Hypothalamus (tissue), 51 donors: Measurements from ENCODE around the gene TSPYL1.
"Not testable (repeated sequence)": the region's sequence is repeated elsewhere in the genome, so short reads cannot be mapped to it uniquely, and the experiment has no call there.

Experiments used
- DNase-seq, 51 donors: peaks; one replicate each; lab custom pipeline; 2025; lab: John Stamatoyannopoulos, UW

TSPYL1 gene

GRCh38 chr6:116298973-116299372 is 19.2 kb upstream of the TSPYL1 start:
- DNase-seq: no peak

- no peak for DNase-seq
Observed at GRCh38 chr6:116298273-116298672, 18.5 kb upstream of the TSPYL1 start.

DNA sequence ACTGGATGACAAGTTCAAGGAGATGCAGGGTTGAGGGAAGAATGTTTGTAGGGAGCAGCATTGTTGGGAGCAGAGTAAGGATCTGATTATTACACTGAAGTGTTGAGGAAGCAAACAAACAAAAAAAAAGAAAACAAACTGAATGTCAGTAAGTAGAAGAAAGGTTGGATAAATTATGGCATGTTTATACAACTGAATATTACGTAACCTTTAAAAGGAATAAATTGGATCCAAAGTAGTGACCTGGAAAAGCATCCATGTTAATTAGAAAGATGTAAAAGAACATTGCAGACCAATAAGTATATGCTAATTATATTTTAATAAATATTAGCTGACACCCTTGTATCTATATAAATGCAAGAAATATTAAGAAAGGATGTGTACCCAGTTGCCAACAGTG is 12.8 kb upstream of the TSPYL1 start:
- DNase-seq: no peak

DNA sequence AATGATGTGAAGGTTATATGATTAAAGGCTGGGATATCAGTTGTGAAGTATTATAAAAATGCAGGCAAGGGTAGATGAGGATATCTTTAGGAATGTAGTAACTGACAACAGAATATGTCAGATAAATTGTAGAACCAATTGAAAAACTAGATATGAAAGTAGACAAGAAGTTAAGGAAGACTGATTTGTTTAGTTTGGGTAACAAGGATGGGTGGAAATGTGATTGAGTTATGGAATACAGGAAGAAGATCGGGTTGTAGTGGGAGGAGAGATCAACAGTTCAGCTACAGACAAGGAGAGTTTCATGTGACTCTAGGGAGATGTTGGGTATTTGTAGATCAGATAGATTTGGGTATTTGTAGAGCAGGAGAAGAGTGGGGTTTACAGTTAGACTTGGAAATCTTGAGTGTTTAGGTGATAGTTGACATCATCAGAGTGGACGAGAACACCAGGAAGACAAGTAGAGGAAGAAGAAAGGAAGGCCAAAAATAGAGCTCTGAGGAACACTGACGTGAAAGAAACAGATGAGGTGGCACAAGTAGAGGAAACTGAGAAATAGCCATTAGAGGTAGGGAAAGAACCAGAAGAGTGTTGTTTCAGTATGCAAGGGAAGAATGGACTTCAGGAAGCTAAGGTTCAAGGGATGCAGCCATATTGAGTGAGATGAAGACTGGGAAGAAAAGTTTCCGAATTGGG is 12.1 kb upstream of the TSPYL1 start:
- DNase-seq: no peak

DNA sequence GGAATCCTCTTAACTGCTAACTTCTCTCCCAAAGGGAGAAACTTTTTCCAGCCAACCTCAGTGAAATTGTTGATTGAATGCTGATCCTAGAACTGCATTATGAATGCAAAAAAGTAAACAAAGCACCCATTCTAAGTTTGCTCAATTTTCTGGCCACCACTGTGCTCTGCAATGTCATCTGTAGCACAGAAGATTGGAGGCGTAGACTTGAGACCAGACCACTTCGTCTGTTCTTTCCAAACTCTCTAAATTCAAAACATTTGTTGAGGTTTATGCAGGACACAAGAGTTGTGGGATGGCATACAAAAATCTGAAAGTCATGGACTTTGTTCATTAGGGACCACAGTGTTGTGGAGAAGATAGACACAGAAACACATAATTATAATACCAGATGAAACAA is 11.1 kb upstream of the TSPYL1 start:
- no peak for DNase-seq

DNA sequence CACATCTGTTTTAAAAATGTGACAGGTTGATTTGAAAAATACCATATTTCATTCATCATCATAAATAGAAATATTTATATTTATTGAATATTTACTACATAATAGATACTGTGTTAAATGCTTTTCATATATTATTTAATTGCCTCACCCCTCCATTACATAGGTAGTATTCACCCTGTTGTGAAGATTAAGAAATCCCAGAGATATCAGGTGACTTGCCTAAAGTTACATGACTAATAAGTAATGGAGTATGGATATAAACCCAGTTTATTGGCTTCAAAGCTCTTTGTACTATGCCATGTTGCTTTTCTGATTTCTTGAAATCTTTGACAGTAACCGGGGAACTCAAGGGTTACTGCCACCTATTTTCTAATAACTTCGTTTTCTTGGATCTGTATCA is 10.1 kb upstream of the TSPYL1 start:
- DNase-seq: no peak

GRCh38 chr6:116287689-116288282 is 8.1 kb upstream of the TSPYL1 start:
- peak in 1 of 51 donors; percentile 44 for DNase-seq

DNA sequence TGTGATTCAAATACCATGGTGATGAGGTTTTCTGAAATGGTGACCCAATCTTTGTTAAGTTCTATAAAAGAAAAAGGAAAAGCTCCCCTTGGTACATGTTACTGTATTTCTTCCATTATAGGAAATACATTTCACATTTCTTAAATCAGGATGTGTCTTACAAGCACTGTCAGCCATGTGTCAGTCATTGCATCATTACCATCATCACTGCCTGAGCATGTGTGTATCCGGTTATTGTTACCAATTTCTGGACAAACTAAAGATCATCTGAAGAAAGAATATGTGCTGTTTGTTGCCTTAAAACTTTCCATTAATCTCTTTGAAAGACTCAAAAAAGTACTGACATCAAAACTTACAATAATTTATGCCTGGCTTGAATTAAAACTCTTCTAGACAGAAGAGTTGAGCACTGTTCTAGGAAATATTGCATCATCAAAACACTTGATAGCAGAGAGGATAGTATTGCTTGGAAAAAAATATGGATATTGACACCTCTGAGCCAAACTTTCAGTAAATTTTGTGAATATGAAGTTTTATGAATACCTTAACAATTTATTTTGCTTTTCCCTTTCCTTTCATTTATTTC is 7.1 kb upstream of the TSPYL1 start:
- DNase-seq: no peak

DNA sequence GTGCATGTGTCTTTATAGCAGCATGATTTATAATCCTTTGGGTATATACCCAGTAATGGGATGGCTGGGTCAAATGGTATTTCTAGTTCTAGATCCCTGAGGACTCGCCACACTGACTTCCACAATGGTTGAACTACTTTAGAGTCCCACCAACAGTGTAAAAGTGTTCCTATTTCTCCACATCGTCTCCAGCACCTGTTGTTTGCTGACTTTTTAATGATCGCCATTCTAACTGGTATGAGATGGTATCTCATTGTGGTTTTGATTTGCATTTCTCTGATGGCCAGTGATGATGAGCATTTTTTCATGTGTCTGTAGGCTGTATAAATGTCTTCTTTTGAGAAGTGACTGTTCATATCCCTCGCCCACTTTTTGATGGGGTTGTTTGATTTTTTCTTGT is 5.3 kb upstream of the TSPYL1 start:
- DNase-seq: not testable (repeated sequence)

DNA sequence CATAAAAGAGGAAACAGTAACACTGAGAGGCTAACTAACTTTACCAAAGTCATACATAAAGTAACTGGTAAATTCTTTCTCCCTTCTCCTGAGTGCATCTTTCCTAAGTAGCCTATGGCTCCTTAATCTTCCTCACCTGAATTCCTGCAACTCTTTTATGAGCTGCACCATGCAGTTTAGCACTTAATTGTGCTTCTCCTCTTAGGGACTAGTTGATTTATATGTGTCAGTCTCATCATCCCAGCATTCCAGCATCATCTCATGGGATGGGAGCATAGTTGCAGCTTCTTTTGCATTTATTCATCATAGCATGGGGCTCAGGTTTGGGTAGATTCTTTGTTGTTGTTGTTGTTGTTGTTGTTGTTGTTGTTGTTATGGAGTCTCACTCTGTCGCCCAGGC is 3.5 kb upstream of the TSPYL1 start:
- no peak for DNase-seq

DNA sequence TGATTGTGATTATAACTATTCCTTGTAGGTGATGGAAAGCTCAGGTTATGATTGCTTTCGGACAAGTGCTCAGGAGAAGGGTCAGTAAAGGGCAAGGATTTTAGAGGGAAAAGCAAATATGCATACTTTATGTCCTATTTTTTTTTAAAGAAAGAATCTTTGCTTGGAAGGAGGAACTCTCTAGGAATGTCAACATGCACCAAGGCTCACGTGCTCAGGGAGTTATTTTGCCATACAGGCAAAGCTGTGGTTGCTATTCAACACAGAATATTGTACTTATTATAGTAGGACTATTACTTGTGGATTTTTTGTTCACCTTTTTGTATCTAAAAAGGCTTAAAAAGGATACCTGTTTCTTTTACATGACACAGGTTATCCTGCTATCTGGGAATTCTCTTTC is 3.0 kb upstream of the TSPYL1 start:
- no peak for DNase-seq

- DNase-seq: no peak
Observed at GRCh38 chr6:116280933-116281316, 1.2 kb upstream of the TSPYL1 start.

DNA sequence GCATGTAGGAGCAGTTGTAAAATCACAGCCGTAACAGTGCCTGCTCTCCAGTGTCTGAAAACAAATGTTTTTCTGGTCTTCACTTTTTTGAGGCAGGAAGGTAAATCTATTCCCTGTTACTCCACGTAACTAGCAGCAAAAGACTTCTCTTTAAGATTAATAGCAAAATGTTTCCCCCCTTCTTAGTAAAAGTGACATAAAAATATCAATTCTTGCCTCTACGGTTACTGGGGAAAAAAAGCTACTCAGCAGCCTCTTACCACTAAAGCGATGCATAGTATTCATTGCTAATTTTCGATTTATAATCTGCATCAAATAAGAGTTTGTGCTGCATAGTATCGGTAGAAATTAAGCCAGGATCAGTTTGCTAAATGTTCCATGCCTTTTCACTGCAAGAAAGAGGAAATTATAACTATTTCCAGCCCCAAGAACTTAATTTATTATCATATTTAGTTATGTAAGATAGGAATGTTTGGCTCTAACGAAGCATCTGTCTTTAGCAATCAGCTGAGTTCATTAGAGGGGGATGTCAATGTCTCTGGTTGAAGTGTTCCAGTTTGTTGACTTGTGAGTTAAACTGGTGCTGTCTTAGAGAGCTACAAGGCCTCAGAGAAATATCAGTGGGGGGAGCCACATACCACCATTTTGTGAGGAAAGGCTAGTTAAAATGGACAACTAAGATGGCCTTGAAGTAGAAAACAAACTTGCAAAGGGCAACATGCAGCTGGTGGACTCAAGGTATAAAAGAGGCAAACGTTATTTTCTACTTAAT is 617 bp upstream of the TSPYL1 start:
- DNase-seq: no peak

- DNase-seq: peak in 14 of 51 donors; percentile 30 to 70 (median 48)
Observed at GRCh38 chr6:116278854-116279231, 887 bp downstream of the TSPYL1 start.

DNA sequence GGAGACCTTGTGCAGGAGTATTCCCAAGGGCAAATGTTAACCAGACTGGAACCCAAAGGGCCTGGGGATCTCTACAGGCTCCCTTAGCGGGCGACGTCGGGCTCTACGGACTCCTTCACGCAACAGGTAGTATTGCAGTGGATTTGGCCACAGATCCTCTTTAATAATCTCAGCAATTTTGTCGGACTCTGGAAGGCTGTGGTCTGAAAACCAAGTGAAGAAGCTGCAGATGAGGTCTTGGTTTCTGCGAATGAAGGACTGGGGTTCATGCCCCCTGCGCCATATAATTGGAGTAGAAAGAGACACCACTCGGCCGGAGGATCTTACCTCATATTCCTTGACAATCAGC is 1.3 kb downstream of the TSPYL1 start:
- DNase-seq: no peak

DNA sequence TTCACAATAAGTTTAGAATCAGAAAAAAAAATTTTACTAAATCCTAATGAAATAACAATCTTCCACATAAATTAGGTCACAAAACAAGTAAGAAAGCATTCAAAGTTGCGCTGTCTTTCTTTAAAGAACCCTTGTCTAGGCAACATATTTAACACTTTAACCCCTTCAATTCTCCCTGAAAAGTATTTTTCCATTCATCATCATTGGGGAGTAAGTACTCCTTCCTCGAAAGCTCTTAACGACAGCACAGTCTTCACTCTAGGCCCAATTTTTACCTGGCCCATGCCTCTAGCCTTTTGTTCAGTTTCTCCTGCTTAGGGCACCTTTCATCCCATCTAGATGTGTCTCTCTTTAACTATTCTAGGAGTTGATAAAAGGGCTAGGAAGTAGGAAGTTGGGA is 2.6 kb downstream of the TSPYL1 start:
- DNase-seq: no peak

- DNase-seq: no peak
Observed at GRCh38 chr6:116271149-116271708, 8.5 kb downstream of the TSPYL1 start.

- peak in 1 of 51 donors; percentile 14 for DNase-seq
Observed at GRCh38 chr6:116268589-116269293, 11.0 kb downstream of the TSPYL1 start.

DNA sequence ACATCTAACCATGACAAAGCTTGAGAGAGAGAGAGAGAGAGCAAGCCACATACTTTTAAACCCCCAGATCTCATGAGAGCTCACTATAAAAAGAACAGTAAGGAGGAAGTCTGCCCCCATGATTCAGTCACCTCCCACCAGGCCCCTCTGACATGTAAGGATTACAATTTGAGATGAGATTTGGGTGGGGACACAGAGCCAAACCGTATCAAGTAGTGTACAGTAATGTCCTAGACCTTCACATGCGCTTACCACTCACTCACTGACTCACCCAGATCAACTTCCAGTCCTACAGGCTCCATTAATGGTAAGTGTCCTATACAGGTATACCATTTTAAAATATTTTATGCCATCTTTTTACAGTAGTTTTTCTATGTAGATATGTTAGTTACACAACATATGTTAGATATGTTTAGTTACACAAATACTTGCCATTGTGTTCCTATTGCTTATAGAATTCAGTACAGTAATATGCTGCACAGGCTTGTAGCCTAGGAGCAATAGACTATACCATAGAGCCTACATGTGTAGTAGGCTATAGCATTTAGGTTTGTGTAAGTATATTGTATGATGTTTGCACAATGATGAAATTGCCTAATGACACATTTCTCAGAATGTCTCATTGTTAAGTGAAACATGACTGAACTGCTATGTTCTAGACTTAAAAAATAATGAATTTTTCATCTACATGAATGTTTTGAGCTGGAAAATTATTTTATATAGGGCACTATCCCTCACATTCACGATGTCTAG is 11.7 kb downstream of the TSPYL1 start:
- DNase-seq: no peak

GRCh38 chr6:116266803-116267202 is 12.9 kb downstream of the TSPYL1 start:
- DNase-seq: no peak
